HG03280 (cell line): ENCODE data around the gene FSIP2.

Experiments used
- ATAC-seq: cut with Tn5 transposase; IDR thresholded peaks from one replicate; pipeline ENCODE4 v1.9.1; 2021; ENCODE audit warnings: mild to moderate bottlenecking, moderate library complexity; ENCODE audit not compliant: unreplicated experiment

FSIP2 gene

DNA sequence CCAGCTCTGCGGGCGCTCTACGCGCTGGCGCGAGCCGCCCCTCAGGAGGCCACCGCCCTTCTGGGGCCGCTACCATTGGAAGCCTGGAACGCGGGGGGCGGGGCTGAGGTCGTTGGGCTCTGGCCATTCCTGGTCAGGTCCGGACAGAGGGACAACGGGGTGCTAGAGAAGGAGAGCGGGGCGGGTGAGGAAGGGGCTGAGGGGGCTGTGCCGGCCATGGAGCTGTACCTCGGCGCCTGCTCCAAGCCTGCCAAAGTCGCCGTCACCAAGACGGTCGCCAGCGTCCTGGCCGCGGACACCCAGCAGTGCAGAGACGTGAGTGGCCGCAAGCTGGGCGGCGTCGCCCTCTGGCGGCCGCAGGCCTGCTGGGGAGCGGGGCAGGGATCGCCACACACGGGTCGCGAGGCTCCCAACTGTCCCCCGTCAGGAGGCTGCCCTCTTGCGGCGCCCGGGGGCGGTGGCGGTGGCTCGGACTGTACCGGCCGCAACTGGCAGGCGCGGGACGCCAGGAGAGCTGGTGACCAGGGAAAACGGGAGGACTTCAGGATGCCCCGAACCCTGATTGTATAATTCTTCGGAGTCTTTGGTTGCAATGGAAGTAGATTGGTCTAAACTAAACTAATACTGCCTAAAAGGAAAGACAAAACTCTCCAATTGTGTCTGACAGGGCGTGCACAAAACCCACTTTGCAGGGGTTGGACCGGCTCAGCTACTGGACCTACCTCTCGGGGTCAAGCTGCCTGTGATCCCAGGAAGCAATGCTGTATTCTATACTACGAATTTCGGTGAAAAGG, at the start of gene FSIP2:
Gene FSIP2 (plus strand): TSS at position 126 of the 794 bp plus-strand sequence. CDS start 91 bp downstream, at position 217.
- peak; percentile 91 for ATAC-seq

DNA sequence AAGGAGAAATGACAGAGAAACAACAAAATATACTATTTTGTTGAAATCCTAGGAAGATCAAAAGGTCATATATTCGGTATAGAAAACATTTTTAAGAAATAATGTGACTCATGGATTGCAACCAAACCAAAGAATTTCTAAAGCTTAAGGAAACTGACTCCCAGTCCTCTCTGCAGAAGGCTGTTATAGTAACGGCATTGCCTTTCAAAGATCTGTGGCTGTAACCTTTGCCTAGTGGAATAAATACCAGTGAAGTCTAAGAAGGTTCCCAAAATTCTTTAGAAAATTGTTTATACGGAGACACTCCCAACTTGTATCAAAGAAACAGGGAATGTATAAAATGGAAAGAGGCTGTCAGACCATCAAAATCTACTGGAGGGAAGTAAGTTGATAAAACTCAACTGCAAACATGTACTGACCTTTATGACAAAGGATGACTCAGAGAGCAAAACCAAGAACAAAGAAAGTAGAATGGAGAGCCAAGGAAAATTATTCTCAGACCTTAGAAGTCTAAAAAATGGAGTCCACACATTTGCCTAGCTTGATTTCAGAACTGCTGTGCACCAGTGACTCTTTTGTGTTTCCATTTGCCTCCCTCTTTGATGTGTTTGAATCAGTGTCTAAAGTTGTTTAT, 48.6 kb upstream of the FSIP2 start:
- no peak for ATAC-seq

- no peak for ATAC-seq
Observed at GRCh38 chr2:185695711-185696235, 42.8 kb upstream of the FSIP2 start.

GRCh38 chr2:185700883-185701282, 37.7 kb upstream of the FSIP2 start:
- no peak for ATAC-seq

GRCh38 chr2:185734658-185735057, 3.9 kb upstream of the FSIP2 start:
- ATAC-seq = no peak

DNA sequence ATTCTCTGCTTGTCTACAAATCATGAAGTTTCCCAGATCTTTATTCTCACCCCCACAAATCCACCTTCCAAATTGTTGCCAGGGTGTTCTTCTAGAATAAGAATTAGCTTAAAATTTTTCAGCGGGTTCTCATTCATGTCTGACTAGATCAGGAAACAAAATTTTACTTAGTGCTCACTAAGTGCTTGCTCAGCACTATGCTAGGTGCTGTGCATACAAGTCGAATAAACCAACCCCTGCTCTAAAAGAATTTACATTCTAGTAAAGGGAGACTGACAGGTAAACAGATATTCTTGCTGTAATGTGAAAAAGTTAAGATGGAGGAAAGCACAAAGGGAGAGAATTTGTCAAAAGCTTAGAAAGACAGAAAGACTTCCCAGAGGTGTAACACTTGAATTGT, 2.4 kb upstream of the FSIP2 start:
- ATAC-seq = no peak

GRCh38 chr2:185745864-185746859, 7.6 kb downstream of the FSIP2 start:
- no peak for ATAC-seq

GRCh38 chr2:185757356-185757755, 18.8 kb downstream of the FSIP2 start:
- ATAC-seq = no peak

- no peak for ATAC-seq
Observed at GRCh38 chr2:185771396-185771795, 32.8 kb downstream of the FSIP2 start.

- no peak for ATAC-seq
Observed at GRCh38 chr2:185780890-185781289, 42.3 kb downstream of the FSIP2 start.

DNA sequence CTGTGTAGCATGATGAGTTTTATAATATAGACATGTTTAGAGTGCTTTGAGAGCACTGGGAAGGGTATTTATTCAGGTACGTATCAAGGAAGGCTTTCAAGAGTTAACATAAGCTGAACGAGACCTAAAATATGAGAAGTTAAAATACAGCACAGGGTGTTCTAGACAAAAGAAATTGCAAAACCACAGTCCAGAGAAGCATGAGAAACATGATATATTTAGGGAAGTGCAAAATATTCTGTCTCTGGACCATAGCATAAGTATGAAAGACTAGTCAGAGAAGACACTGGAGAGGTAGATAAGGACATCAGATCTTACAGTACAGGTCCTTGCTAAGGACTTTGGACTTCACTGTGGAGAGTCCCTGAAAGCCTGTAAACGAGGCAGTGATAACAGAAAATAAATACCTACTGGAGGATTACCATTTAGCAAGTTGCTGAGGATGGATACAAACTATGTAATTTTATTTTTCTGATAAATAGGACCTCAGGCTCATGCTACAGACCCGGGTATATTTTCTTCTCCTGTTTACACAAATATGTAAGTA, 43.7 kb downstream of the FSIP2 start:
- no peak for ATAC-seq

DNA sequence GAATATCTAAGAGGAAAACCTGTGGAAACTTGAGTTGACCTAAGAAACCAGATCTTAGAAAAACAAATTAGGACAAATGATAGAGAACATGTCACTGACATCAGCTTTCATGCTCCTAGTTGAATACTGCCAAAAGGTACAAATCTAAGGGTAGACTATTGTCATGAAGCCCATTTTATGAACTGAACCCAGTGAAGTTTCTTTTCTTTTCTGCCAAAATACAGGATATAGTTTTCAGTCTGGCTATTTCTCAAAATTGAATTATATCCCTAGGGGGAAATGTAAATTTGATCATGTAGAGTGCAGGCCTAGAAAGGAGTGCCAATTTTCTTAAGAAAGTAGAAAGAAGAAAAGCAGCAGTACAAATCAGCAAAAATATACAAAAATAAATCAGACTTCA, 46.6 kb downstream of the FSIP2 start:
- ATAC-seq = no peak

GRCh38 chr2:185785851-185786473, 47.4 kb downstream of the FSIP2 start:
- peak; percentile 77 for ATAC-seq

DNA sequence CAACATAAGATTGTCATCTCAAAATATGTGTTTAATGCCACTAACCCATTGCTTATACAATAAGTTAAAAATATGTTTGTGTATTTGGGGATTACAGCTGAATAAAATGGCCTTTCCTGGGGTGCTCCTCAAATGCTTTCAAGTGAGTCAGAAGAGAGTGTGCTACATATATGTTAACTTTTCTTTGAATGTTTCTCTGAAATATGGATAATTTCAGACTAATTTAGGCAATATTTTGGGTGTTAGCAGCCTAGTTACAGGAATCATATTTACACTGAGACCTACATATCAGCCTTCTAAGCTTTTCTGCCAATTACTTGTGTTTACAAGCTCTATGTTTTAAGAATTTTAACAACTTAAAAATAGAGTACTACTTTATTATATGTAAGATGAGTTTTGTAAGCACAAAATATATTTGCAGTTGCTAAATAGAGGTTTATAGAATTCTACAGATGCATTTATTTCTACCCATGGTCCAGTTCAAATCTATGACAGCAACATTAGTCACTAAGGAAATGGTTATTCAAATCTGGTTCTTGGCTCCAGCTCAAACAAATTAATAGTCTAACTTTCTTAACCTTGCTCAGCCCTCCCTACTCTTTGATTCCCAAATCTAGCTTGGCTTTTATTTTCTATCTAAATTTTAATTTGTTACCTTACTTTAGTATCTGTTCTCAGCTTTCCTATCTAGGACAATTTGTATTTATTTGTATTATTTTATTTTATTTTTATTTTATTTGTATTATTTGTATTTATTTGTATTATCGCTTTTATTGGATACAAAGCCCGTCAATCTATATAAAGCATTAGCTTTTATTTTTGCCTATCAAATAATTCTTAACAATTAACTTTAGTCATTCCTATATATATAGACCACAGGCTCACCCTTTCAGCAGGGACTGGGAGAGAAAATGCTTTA, 48.9 kb downstream of the FSIP2 start:
- ATAC-seq = no peak

GRCh38 chr2:185790361-185790760, 51.8 kb downstream of the FSIP2 start:
- no peak for ATAC-seq

GRCh38 chr2:185793532-185794345, 55.1 kb downstream of the FSIP2 start:
- ATAC-seq = no peak

DNA sequence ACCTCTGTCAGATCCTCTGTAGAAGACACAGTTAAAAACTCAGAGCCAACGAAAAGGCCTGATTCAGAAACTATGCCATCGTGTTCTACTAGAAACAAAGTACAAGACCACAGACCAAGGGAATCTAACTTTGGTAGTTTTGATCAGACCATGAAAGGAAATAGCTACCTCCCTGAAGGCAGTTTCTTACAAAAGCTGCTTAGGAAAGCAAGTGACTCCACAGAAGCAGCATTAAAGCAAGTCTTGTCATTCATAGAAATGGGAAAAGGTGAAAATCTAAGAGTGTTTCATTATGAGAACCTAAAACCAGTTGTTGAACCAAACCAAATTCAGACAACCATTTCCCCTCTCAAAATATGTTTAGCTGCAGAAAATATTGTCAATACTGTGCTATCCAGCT, 58.2 kb downstream of the FSIP2 start:
- no peak for ATAC-seq

- no peak for ATAC-seq
Observed at GRCh38 chr2:185802926-185803325, 64.3 kb downstream of the FSIP2 start.
